ENCODE results near the gene DHRS11.
A peak's percentile ranks its signal among the peaks of the same experiment; 100 is the strongest.

Gene DHRS11

DNA sequence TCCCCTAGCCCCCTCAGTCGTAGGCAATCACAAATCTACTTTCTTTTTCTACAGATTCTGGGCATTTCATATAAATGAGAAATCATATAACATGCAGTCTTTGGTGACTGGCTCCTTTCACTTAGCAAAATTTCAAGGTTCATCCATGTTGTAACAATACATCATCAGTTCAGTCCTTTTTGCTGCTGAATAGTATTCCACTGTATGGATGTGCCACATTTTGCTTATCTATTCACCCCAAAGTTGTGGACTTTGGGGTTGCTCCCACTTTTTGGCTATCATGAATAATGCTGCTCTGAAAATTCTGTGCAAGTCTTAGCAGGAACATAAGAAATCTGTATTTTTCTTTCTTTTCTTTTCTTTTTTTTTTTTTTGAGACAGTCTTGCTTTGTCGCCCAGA, 48.7 kb downstream of the DHRS11 start:
- WGBS: 88% methylated on average over 2 of the region's 2 CpGs
- H3K27me3 ChIP-seq (ENCODE audit: insufficient read depth, low read length): peaks cover 68% of the 10 kb centered on the region
- H3K9me3 ChIP-seq (ENCODE audit: insufficient read depth, low read depth, low read length): no peaks in the 10 kb centered on the region
- H3K4me1 ChIP-seq (ENCODE audit: insufficient read depth, low read length): peaks cover 9% of the 10 kb centered on the region
- no peak overlapping the region for H3K9ac ChIP-seq (ENCODE audit: low read depth, low read length)
- H3K36me3 ChIP-seq (ENCODE audit: insufficient read depth, low read length): no peaks in the 10 kb centered on the region
- no peak overlapping the region for H3K4me3 ChIP-seq (ENCODE audit: low read length)
- no peak overlapping the region for H3K27ac ChIP-seq (ENCODE audit: low read depth, low read length)

DNA sequence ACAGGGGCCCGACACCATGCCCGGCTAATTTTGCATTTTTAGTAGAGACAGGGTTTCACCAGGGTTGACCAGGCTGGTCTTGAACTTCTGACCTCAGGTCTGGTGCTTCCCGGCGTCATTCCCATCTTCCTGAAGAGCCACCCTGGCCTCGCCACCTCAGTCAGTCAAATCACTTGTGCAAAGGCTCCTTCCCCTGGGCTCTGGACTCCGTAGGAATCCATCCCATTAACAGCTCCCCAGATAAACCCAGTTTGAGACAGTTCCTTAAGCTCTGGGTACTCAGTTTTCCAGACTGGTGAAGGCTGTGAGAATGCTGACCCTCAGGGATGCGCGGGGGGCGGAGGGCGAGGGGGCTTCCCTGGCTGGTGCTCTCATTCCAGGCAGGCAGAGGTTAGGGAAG, 49.2 kb downstream of the DHRS11 start:
- Histone ChIP-seq H3K27me3 (ENCODE audit: insufficient read depth, low read length) (peaks cover 68% of the 10 kb centered on the region), H3K4me1 (ENCODE audit: insufficient read depth, low read length) (peaks cover 9% of the 10 kb centered on the region), H3K9me3 (ENCODE audit: insufficient read depth, low read depth, low read length) (no peaks in the 10 kb centered on the region), H3K27ac (ENCODE audit: low read depth, low read length) (no peak overlapping the region), H3K36me3 (ENCODE audit: insufficient read depth, low read length) (no peaks in the 10 kb centered on the region), H3K9ac (ENCODE audit: low read depth, low read length) (no peak overlapping the region), H3K4me3 (ENCODE audit: low read length) (peak overlapping the region; percentile 49; the same call in 1 of the 2 replicates)
- 51% methylated on average over 10 of the region's 10 CpGs for WGBS

DNA sequence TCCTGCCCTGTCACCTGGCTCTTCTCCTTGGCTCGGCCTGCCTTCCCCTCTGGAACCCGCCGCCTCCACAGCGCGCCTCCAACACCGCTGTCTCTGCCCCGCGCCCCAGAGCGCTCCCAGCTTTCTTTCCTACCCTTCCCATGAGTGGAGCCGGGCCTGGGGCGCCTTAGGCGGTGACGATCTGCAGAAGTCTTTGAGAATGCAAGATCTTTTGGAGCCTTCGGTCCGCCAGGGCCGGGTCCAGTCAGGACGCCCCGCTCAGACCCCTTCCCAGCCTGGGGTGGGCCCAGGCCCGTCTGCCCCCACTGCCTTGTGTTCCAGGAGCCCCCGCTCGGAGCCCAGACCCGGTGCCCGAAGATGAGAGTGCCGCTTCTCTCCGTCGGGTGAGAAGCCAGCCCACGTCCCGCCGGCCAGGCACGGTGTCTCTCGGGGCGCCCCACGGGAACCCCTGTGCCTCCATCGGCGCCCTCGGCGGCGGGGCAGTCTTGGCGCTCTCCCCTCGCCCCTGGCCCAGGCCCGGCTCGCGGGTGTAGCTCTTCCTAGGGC, 49.7 kb downstream of the DHRS11 start:
- under 1% methylated on average over 43 of the region's 43 CpGs for WGBS
- no peak overlapping the region for H3K27ac ChIP-seq (ENCODE audit: low read depth, low read length)
- peak overlapping the region; percentile 49 for H3K4me3 ChIP-seq (ENCODE audit: low read length)
- no peaks in the 10 kb centered on the region for H3K9me3 ChIP-seq (ENCODE audit: insufficient read depth, low read depth, low read length)
- H3K36me3 ChIP-seq (ENCODE audit: insufficient read depth, low read length): no peaks in the 10 kb centered on the region
- H3K27me3 ChIP-seq (ENCODE audit: insufficient read depth, low read length): peaks cover 68% of the 10 kb centered on the region
- H3K4me1 ChIP-seq (ENCODE audit: insufficient read depth, low read length): peaks cover 9% of the 10 kb centered on the region
- H3K9ac ChIP-seq (ENCODE audit: low read depth, low read length): no peak overlapping the region

- Histone ChIP-seq H3K27me3 (ENCODE audit: insufficient read depth, low read length) (peaks cover 68% of the 10 kb centered on the region), H3K4me3 (ENCODE audit: low read length) (peak overlapping the region; percentile 49), H3K9ac (ENCODE audit: low read depth, low read length) (no peak overlapping the region), H3K4me1 (ENCODE audit: insufficient read depth, low read length) (peaks cover 9% of the 10 kb centered on the region), H3K9me3 (ENCODE audit: insufficient read depth, low read depth, low read length) (no peaks in the 10 kb centered on the region), H3K27ac (ENCODE audit: low read depth, low read length) (no peak overlapping the region), H3K36me3 (ENCODE audit: insufficient read depth, low read length) (no peaks in the 10 kb centered on the region)
- WGBS: 5% methylated on average over 62 of the region's 64 CpGs
These were observed 50.5 kb downstream of the DHRS11 start for GRCh38 chr17:36641877-36642845.

DNA sequence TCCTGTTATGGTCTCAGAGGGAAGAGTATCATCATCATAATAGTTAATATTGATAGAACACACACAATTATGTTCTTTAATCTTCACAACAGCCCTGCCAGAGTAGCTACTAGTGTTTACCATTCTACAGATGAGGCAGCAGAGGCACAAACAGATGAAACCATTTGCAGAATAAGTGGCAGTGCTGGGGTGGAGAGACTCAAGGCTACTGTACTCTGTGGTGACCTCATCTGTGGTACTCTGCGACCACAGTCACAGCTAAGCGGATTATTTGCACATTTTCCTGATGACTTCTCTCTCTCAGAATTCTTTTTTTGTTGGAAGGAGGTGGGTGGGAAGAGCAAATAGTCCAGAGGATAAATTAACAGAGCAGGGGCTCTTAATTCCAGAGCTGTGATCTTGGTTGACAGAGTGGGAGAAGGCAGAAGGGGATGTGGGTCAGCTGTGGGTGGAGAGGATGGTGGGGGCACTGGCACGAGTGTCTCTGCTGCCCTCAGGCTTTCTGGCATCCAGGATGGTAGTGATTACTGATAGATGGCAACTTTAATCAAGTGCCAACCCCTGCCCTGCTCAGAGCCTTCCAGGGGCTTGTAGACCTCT, 51.5 kb downstream of the DHRS11 start:
- WGBS: 84% methylated on average over 3 of the region's 3 CpGs
- Histone ChIP-seq H3K27me3 (ENCODE audit: insufficient read depth, low read length) (peaks cover 68% of the 10 kb centered on the region), H3K4me1 (ENCODE audit: insufficient read depth, low read length) (peaks cover 9% of the 10 kb centered on the region), H3K9me3 (ENCODE audit: insufficient read depth, low read depth, low read length) (no peaks in the 10 kb centered on the region), H3K27ac (ENCODE audit: low read depth, low read length) (no peak overlapping the region), H3K9ac (ENCODE audit: low read depth, low read length) (no peak overlapping the region), H3K4me3 (ENCODE audit: low read length) (no peak overlapping the region), H3K36me3 (ENCODE audit: insufficient read depth, low read length) (no peaks in the 10 kb centered on the region)

DNA sequence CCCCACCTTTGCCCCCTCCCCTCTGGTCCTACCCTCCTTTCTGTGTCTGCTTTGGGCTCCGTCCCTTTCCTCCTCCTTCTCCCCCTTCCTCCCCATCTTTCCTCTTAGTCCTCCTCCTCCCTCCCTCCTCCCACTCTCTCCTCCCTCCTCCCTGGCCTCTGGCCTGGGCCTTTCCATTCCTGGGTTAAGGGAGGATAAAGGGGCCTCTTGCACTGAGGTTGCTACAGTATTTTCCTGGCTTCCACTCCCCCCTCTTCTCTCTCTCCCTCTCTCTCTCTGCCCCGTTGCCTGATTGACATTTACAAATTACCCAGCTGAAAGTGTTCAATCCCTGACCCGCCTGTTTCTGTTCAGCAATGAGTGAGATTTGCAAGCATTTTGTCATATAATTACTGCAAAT, 53.7 kb downstream of the DHRS11 start:
- no peak overlapping the region for H3K4me3 ChIP-seq (ENCODE audit: low read length)
- no peak overlapping the region for H3K27ac ChIP-seq (ENCODE audit: low read depth, low read length)
- WGBS: 50% methylated on average over 3 of the region's 3 CpGs
- H3K36me3 ChIP-seq (ENCODE audit: insufficient read depth, low read length): no peaks in the 10 kb centered on the region
- peaks cover 14% of the 10 kb centered on the region; the same call in 1 of the 2 replicates for H3K4me1 ChIP-seq (ENCODE audit: insufficient read depth, low read length)
- H3K9me3 ChIP-seq (ENCODE audit: insufficient read depth, low read depth, low read length): no peaks in the 10 kb centered on the region
- H3K27me3 ChIP-seq (ENCODE audit: insufficient read depth, low read length): peaks cover 45% of the 10 kb centered on the region
- H3K9ac ChIP-seq (ENCODE audit: low read depth, low read length): no peak overlapping the region

DNA sequence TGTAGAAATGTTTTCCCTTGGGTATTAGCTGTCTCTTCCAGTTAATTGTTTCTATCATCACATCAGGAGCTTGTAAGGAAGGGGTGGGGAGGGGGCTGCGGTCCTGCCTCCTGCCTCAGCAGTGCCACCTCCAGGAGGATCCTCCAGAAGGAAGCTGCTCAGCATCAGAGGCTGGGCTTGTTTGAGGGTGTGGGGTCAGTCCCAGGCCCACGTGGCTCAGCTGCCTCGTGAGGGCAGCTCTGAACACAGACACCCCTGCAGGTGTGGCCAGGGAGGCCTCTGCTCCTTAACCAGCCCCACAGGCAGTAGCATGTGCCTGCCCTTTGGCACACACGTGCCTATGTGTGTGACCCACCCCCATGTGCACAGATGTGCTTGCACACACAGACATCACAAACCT, 56.0 kb downstream of the DHRS11 start:
- Histone ChIP-seq H3K9me3 (ENCODE audit: insufficient read depth, low read depth, low read length) (no peaks in the 10 kb centered on the region), H3K9ac (ENCODE audit: low read depth, low read length) (no peak overlapping the region), H3K4me3 (ENCODE audit: low read length) (no peak overlapping the region), H3K36me3 (ENCODE audit: insufficient read depth, low read length) (no peaks in the 10 kb centered on the region), H3K27me3 (ENCODE audit: insufficient read depth, low read length) (peaks cover 23% of the 10 kb centered on the region), H3K4me1 (ENCODE audit: insufficient read depth, low read length) (peaks cover 12% of the 10 kb centered on the region; the same call in 1 of the 2 replicates), H3K27ac (ENCODE audit: low read depth, low read length) (no peak overlapping the region)
- WGBS: 55% methylated on average over 4 of the region's 4 CpGs

GRCh38 chr17:36650096-36650775, 58.6 kb downstream of the DHRS11 start:
- Histone ChIP-seq H3K27me3 (ENCODE audit: insufficient read depth, low read length) (no peaks in the 10 kb centered on the region), H3K27ac (ENCODE audit: low read depth, low read length) (no peak overlapping the region), H3K9me3 (ENCODE audit: insufficient read depth, low read depth, low read length) (no peaks in the 10 kb centered on the region), H3K4me1 (ENCODE audit: insufficient read depth, low read length) (peaks cover 8% of the 10 kb centered on the region; the same call in 1 of the 2 replicates), H3K4me3 (ENCODE audit: low read length) (no peak overlapping the region), H3K9ac (ENCODE audit: low read depth, low read length) (no peak overlapping the region), H3K36me3 (ENCODE audit: insufficient read depth, low read length) (no peaks in the 10 kb centered on the region)
- 56% methylated on average over 4 of the region's 9 CpGs for WGBS
